Heart right ventricle (tissue), 16 donors: ENCODE results near the gene ITGB3BP. TPM values are rescaled to one million over a fixed set of nuclear protein-coding genes. Genes with fewer than 3 reads are reported as not detected.

ENCODE experiments used
- ATAC-seq, 8 donors: fragments of 200-7000 bp; cut with Tn5 transposase; one replicate each; pipeline ENCODE4 v1.9.1; 2020; ENCODE audit warnings: mild to moderate bottlenecking in 8 of 8, moderate library complexity in 8 of 8, moderate number of reproducible peaks in 1 of 8
- DNase-seq, 2 donors: peaks; one replicate each; pipeline ENCODE4 v3.0.0-alpha.2; 2020
- H3K27ac ChIP-seq, 10 donors: fragments of 200-600 bp; sonication (generic) in 2 of 10; one replicate each; pipeline versions ENCODE4 v1.5.0 to v1.8.0; 2020 to 2022; ENCODE audit warnings: mild to moderate bottlenecking in 3 of 10
- H3K27me3 ChIP-seq, 7 donors: fragments of 200-600 bp; one replicate each; pipeline ENCODE4 v1.8.0; 2021 to 2022; ENCODE audit warnings: mild to moderate bottlenecking in 2 of 7
- H3K36me3 ChIP-seq, 9 donors: fragments of 200-600 bp; sonication (generic) in 1 of 9; one replicate each; pipeline versions ENCODE4 v1.5.0 to v1.8.0; 2020 to 2022; ENCODE audit warnings: mild to moderate bottlenecking in 2 of 9
- H3K4me1 ChIP-seq, 9 donors: fragments of 200-600 bp; sonication (generic) in 1 of 9; one replicate each; pipeline versions ENCODE4 v1.5.0 to v1.8.0; 2020 to 2022; ENCODE audit warnings: mild to moderate bottlenecking in 4 of 9
- H3K4me3 ChIP-seq, 10 donors: fragments of 200-600 bp; sonication (generic) in 2 of 10; one replicate each; pipeline versions ENCODE4 v1.5.0 to v1.8.0; 2020 to 2022; ENCODE audit warnings: mild to moderate bottlenecking in 7 of 10, moderate library complexity in 2 of 10
- H3K9me3 ChIP-seq, 11 donors: fragments of 200-600 bp in 10 of 11; sonication (generic) in 2 of 11; one replicate each; pipeline versions ENCODE4 v1.5.0 to v1.8.0; 2013 to 2022; ENCODE audit warnings: mild to moderate bottlenecking in 2 of 11, control low read depth in 1 of 11, moderate library complexity in 1 of 11
- CTCF ChIP-seq, 9 donors: fragments of 200-600 bp; sonication (generic) in 2 of 9; IDR thresholded peaks; one replicate each; pipeline versions ENCODE4 v1.5.0 to v1.8.0; 2021 to 2022; ENCODE audit warnings: antibody characterized with exemption in 9 of 9, mild to moderate bottlenecking in 5 of 9, moderate library complexity in 1 of 9
- WGBS, 2 donors: extraction: QIAGEN DNeasy Blood & Tissue Kit; methylation state at CpG; one replicate each; pipeline ENCODE4 v1.1.7; 2013; ENCODE audit warnings: inconsistent platforms in 1 of 2; 5-methylcytosine and 5-hydroxymethylcytosine counted together
- intact Hi-C, 10 donors: fragments of 100-400 bp; cut with DNase I; formaldehyde crosslinking; loops; one replicate each; pipeline versions ENCODE4 v1.11.1 to v1.14.2; 2022
- polyA plus RNA-seq, 2 donors: library from polyadenylated mRNA; stranded (reverse); fragments of 200-250 nt; gene quantifications; one replicate each; pipeline ENCODE4 v1.2.3, GENCODE V29; 2013
- total RNA-seq, 10 donors: library from RNA; stranded (reverse); fragmentation: NEBNext Ultra II Directional in 3 of 10; extraction: Animal tissue kit (Norgen Biotek cat#: 25700) in 3 of 10; gene quantifications; one replicate each; pipeline versions ENCODE4 v1.2.1 to v1.2.4, GENCODE V29; 2021 to 2023
- donor health status: Arrhythmogenic right ventricular cardiomyopathy.
- donor health status: ischemic (EF 13 %, LVEDD 7.1; RV severe dilation, severe dysfunction).
- donor health status: healthy with polysubstance abuse.
- donor health status: DM: no; HTN: yes; CAD: no.
- donor health status: DM: no; HTN: no; CAD: no.
- donor health status: ischemic (EF 25% LVEDD 6.9; RV normal size, moderate dysfunction).
- donor health status: ischemic (EF 25% LVEDD 5.7; RV mildly dilated, moderate dysfunction).
- donor health status: healthy.
- donor health status: DM: yes; HTN: yes; CAD: no.
- donor health status: Ischemic cardiomyopathy.
- donor health status: ischemic (EF 35%, LVEDD 5.7; RV mildly dilated, moderate dysfunction).
- donor health status: nonischemic (EF 11% LVEDD 7.7; RV severe dilation, severe dysfunction).
- donor health status: DM: yes; HTN: yes; CAD: no.
- donor health status: PGD.
- donor health status: ischemic (EF 29% LVEDD 5.4; RV normal size, mild dysfunction).
- donor health status: nonischemic (EF 23%, LVEDD 6.1; RV moderate dilation, normal function).

The ITGB3BP gene
- total and polyA plus RNA-seq, 12 donors: 4.3 to 14.7 (median 7.4) TPM

- TF ChIP-seq CTCF (IDR thresholded peaks at IDR 0.05): peak in 8 of 9 donors; percentile 4 to 62 (median 46)
- 78 to 88% methylated on average over 1 of the region's 1 CpG for WGBS, 2 donors
- intact Hi-C loops: loop anchor here in 4 of 10 donors (10.0 kb wide), 3 partner anchors 73 to 703 kb away; no protein-coding TSS in a partner anchor
Observed at GRCh38 chr1:63537940-63538339, 14.9 kb upstream of the ITGB3BP start.

GRCh38 chr1:63537006-63537405 is 14.0 kb upstream of the ITGB3BP start:
- Histone ChIP-seq H3K9me3 (no peaks in the 10 kb centered on the region), H3K4me1 (no peaks in the 10 kb centered on the region), H3K27ac (no peak overlapping the region), H3K36me3 (peaks cover 0 to 80% (median 6%) of the 10 kb centered on the region in 9 donors), H3K4me3 (no peak overlapping the region), H3K27me3 (no peaks in the 10 kb centered on the region)
- intact Hi-C loops: loop anchor here in 4 of 10 donors (10.0 kb wide), 3 partner anchors 72 to 702 kb away; no protein-coding TSS in a partner anchor
- no peak for DNase-seq
- no peak for ATAC-seq
- no peak for TF ChIP-seq CTCF (IDR thresholded peaks at IDR 0.05)
- 73 to 96% methylated on average over 2 of the region's 2 CpGs for WGBS, 2 donors

More at GRCh38 chr1:63537940-63538339, 14.9 kb upstream of the ITGB3BP start:
- Histone ChIP-seq H3K9me3 (peaks cover 0 to 3% (median 0%) of the 10 kb centered on the region in 11 donors), H3K27me3 (no peaks in the 10 kb centered on the region), H3K27ac (no peak overlapping the region), H3K4me1 (no peaks in the 10 kb centered on the region), H3K4me3 (no peak overlapping the region), H3K36me3 (peaks cover 0 to 80% (median 6%) of the 10 kb centered on the region in 9 donors)
- no peak for ATAC-seq
- DNase-seq: no peak

DNA sequence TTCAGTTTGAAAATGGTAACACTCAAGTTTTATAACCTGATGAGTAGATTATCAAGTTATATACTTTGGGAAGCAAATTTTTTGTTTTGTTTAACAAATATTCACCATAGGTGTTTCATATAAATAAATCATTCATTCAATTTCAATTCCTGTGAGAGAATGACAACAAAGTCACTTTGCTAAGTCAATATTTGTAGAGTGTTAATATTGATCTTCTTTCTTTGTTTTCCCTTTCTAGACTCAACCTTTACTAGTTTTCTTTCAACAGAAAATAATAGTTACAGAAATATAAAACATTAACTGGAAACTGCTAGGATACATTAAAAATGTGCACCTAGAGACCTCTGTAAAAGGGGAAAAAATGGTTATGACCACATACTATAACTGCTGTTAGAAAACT is 11.4 kb upstream of the ITGB3BP start:
- Histone ChIP-seq H3K27me3 (no peaks in the 10 kb centered on the region), H3K4me3 (no peak overlapping the region), H3K4me1 (no peaks in the 10 kb centered on the region), H3K9me3 (no peaks in the 10 kb centered on the region), H3K36me3 (peaks cover 0 to 74% (median 6%) of the 10 kb centered on the region in 9 donors), H3K27ac (no peak overlapping the region)
- TF ChIP-seq CTCF (IDR thresholded peaks at IDR 0.05): no peak
- DNase-seq: no peak
- ATAC-seq: no peak
- intact Hi-C loops: loop anchor here in 4 of 10 donors (10.0 kb wide), 3 partner anchors 70 to 700 kb away; no protein-coding TSS in a partner anchor

GRCh38 chr1:63533931-63534330 is 10.9 kb upstream of the ITGB3BP start:
- H3K9me3 ChIP-seq: no peaks in the 10 kb centered on the region
- 75 to 77% methylated on average over 1 of the region's 1 CpG for WGBS, 2 donors
- no peak overlapping the region for H3K4me3 ChIP-seq
- DNase-seq (no peak), ATAC-seq (no peak)
- H3K27ac ChIP-seq: no peak overlapping the region
- H3K27me3 ChIP-seq: no peaks in the 10 kb centered on the region
- TF ChIP-seq CTCF (IDR thresholded peaks at IDR 0.05): no peak
- peaks cover 0 to 78% (median 6%) of the 10 kb centered on the region in 9 donors for H3K36me3 ChIP-seq
- intact Hi-C loops: loop anchor here in 4 of 10 donors (10.0 kb wide), 3 partner anchors 69 to 699 kb away; no protein-coding TSS in a partner anchor
- no peaks in the 10 kb centered on the region for H3K4me1 ChIP-seq
